Upper lobe of left lung (tissue), 6 donors: ENCODE results near the gene SEMA6D. TPM values are rescaled to one million over a fixed set of nuclear protein-coding genes. Genes with fewer than 3 reads are reported as not detected.

Source experiments
- ATAC-seq, 2 donors: fragments of 200-7000 bp; cut with Tn5 transposase; one replicate each; pipeline ENCODE4 v1.9.1; 2022; ENCODE audit warnings: mild to moderate bottlenecking in 2 of 2, moderate library complexity in 2 of 2; ENCODE audit not compliant: low FRiP score in 2 of 2
- DNase-seq, 2 donors: peaks; one replicate each; pipeline ENCODE4 v3.0.0-alpha.2; 2019 to 2020
- H3K27ac ChIP-seq, 4 donors: fragments of 200-600 bp; sonication (generic); one replicate each; pipeline ENCODE4 v1.5.1; 2016 to 2019
- H3K27me3 ChIP-seq, 4 donors: fragments of 200-600 bp; sonication (generic); one replicate each; pipeline ENCODE4 v1.5.1; 2017 to 2019
- H3K36me3 ChIP-seq, 4 donors: fragments of 200-600 bp; sonication (generic); one replicate each; pipeline ENCODE4 v1.5.1; 2016 to 2019
- H3K4me1 ChIP-seq, 4 donors: fragments of 200-600 bp; sonication (generic); one replicate each; pipeline ENCODE4 v1.5.1; 2018 to 2019
- H3K4me3 ChIP-seq, 4 donors: fragments of 200-600 bp; sonication (generic); one replicate each; pipeline ENCODE4 v1.5.1; 2017 to 2019; ENCODE audit warnings: mild to moderate bottlenecking in 2 of 4, moderate library complexity in 1 of 4
- H3K9me3 ChIP-seq, 4 donors: fragments of 200-600 bp; sonication (generic); one replicate each; pipeline ENCODE4 v1.5.1; 2018 to 2019
- EP300 ChIP-seq, 4 donors: sonication (generic); formaldehyde crosslinking; IDR thresholded peaks; one replicate each; pipeline ENCODE4 v1.5.1; 2017; ENCODE audit warnings: antibody characterized with exemption in 4 of 4, control low read depth in 2 of 4
- POLR2A ChIP-seq, 4 donors: fragments of 450-650 bp; IDR thresholded peaks; one replicate each; pipeline ENCODE4 v1.5.1; 2016 to 2017; ENCODE audit warnings: antibody characterized with exemption in 4 of 4, mild to moderate bottlenecking in 2 of 4
- POLR2AphosphoS5 ChIP-seq, 2 donors: sonication (generic); formaldehyde crosslinking; IDR thresholded peaks; one replicate each; pipeline ENCODE4 v1.5.1; 2017; ENCODE audit warnings: antibody characterized with exemption in 2 of 2
- WGBS, 2 donors: methylation state at CpG; one replicate each; pipeline ENCODE4 v1.1.5; 2017 to 2018; 5-methylcytosine and 5-hydroxymethylcytosine counted together
- total RNA-seq, 6 donors: library from RNA; depleted of rRNA in 4 of 6; stranded (reverse); fragments of >200 nt in 4 of 6; gene quantifications; one replicate each; pipeline versions ENCODE4 v1.1.0 to v1.2.1, GENCODE V29; 2016 to 2021
- TF ChIP-seq, protein P1 (sequence below), 6 experiments: fragments of 450-650 bp in 4 of 6; fragments of 200-600 bp in 2 of 6; sonication (generic) in 2 of 6; IDR thresholded peaks; one replicate each; pipeline ENCODE4 v1.5.1; 2016 to 2019; ENCODE audit warnings: antibody characterized with exemption in 6 of 6
- donor health status: DM: no; HTN: no; CAD: no; lungs with moderate emphysema.
- donor health status: DM: no; HTN: yes; CAD: no; lungs with severe emphysema.

SEMA6D gene
- total RNA-seq, 6 donors from 2014 or later, result 6.9 to 10.5 (median 9.0) TPM

DNA sequence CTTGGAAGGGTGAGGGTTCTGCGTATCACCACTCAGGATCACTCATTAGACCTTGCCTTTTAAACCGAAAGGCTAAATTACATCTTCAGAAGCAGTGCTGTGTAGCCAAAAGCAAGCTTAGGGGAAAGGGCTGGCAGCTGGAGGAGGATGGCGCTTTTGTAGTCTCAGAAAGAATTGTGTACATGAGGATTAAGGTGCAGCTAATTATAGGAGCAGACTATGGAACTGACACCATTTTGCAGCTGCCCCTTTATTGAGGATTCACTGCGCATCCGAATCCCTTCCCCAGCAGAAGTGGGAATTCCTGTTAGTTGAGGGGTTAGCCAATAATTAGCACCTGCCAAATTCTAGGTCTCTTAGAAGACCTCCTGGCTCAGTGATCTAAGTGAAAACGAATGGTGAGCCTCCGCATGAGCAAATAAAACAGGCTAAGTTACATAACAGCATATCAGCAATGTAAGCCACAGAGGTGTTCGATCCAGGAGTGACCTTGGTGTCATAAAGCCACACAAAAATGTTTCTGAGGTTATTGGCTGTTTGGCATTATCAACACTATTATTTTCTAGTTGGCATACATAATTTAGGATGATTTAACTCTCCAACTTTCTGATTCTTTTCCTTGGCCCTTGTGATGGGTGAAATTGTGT is 42.6 kb upstream of the SEMA6D start:
- Histone ChIP-seq H3K27ac (no peak overlapping the region), H3K9me3 (no peaks in the 10 kb centered on the region), H3K27me3 (no peaks in the 10 kb centered on the region), H3K4me1 (peaks cover 0 to 12% (median 7%) of the 10 kb centered on the region in 4 donors), H3K36me3 (no peaks in the 10 kb centered on the region), H3K4me3 (no peak overlapping the region)
- DNase-seq (no peak), ATAC-seq (no peak)
- TF ChIP-seq, protein P1, sequence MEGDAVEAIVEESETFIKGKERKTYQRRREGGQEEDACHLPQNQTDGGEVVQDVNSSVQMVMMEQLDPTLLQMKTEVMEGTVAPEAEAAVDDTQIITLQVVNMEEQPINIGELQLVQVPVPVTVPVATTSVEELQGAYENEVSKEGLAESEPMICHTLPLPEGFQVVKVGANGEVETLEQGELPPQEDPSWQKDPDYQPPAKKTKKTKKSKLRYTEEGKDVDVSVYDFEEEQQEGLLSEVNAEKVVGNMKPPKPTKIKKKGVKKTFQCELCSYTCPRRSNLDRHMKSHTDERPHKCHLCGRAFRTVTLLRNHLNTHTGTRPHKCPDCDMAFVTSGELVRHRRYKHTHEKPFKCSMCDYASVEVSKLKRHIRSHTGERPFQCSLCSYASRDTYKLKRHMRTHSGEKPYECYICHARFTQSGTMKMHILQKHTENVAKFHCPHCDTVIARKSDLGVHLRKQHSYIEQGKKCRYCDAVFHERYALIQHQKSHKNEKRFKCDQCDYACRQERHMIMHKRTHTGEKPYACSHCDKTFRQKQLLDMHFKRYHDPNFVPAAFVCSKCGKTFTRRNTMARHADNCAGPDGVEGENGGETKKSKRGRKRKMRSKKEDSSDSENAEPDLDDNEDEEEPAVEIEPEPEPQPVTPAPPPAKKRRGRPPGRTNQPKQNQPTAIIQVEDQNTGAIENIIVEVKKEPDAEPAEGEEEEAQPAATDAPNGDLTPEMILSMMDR (IDR thresholded peaks at IDR 0.05), result no peak
- no peak for TF ChIP-seq EP300 (IDR thresholded peaks at IDR 0.05)
- no peak for TF ChIP-seq POLR2AphosphoS5 (IDR thresholded peaks at IDR 0.05)
- no peak for TF ChIP-seq POLR2A (IDR thresholded peaks at IDR 0.05)
- WGBS, 2 donors, result 93 to 94% methylated on average over 8 of the region's 8 CpGs

DNA sequence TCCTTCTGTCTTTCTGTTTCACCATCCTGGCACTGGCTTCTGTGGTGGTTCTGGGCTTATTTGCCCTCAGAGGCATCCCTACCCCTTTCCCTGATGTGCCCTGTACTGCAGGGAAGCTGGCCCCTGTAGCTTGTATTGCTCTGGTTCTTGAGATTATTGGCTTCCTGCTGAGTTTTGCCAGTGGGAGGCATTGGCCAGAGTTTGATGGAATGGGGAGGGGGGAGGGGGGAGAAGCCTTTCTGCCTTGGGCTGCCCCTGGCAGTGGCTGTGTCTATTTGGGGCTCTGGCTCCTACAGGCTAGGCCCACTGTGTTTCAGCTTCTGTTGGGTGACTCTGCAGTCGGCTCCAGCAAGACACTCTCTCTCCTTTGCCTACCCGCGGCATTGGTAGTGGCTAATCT is 41.6 kb upstream of the SEMA6D start:
- Histone ChIP-seq H3K4me3 (no peak overlapping the region), H3K27ac (no peak overlapping the region), H3K4me1 (peaks cover 0 to 12% (median 7%) of the 10 kb centered on the region in 4 donors), H3K36me3 (no peaks in the 10 kb centered on the region), H3K27me3 (no peaks in the 10 kb centered on the region), H3K9me3 (no peaks in the 10 kb centered on the region)
- ATAC-seq (no peak), DNase-seq (no peak)
- no peak for TF ChIP-seq EP300 (IDR thresholded peaks at IDR 0.05)
- TF ChIP-seq POLR2A (IDR thresholded peaks at IDR 0.05), result no peak
- TF ChIP-seq, protein P1 (IDR thresholded peaks at IDR 0.05), result no peak
- TF ChIP-seq POLR2AphosphoS5 (IDR thresholded peaks at IDR 0.05), result no peak
- WGBS, 2 donors, result 72 to 81% methylated on average over 3 of the region's 3 CpGs

DNA sequence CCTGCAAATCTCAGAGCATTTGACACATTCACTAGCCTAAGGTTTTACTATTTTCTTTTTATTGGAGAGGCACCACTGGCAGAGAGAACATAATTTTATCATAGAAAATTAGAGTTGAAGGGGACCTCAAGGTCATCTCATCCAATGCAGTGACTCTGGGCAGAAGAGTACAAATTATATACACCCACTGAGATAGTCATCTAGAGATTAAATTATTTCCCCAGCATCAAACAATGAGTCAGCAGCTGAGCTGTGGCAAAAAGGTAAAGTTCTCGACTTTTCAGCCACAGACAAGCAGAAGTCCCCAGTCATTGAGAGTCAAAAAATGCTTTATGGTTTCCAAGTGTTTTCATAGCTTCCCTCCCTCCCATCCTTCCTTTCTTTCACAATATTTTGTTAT is 39.3 kb upstream of the SEMA6D start:
- TF ChIP-seq, protein P1 (IDR thresholded peaks at IDR 0.05), result no peak
- TF ChIP-seq POLR2A (IDR thresholded peaks at IDR 0.05), result no peak
- TF ChIP-seq EP300 (IDR thresholded peaks at IDR 0.05), result no peak
- TF ChIP-seq POLR2AphosphoS5 (IDR thresholded peaks at IDR 0.05), result no peak
- Histone ChIP-seq H3K27me3 (no peaks in the 10 kb centered on the region), H3K4me3 (no peak overlapping the region), H3K36me3 (no peaks in the 10 kb centered on the region), H3K4me1 (peaks cover 0 to 9% (median 7%) of the 10 kb centered on the region in 4 donors), H3K27ac (no peak overlapping the region), H3K9me3 (no peaks in the 10 kb centered on the region)
- ATAC-seq, result no peak
- WGBS, 2 donors, result 38 to 65% methylated on average over 1 of the region's 1 CpG
- no peak for DNase-seq

DNA sequence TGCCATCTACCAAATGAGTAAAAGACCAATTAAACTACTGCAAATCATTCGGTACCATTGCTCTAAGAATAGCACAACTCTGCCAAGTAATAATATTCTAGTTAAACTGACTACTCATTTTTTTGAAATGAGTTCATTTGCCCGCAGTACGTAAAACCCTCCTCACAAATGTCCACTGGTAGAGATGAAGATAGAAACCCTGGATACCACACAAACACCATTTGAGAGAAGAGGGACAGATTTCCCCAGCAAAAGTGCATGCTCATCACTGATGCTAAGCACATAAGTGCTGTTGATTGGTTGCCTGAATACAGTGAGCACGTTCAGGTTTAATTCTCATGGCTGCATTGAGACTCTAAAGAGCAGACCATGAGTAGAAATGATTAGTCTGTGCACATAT is 34.6 kb upstream of the SEMA6D start:
- DNase-seq, result no peak
- no peak for ATAC-seq
- Histone ChIP-seq H3K27me3 (no peaks in the 10 kb centered on the region), H3K4me3 (no peak overlapping the region), H3K9me3 (no peaks in the 10 kb centered on the region), H3K4me1 (no peaks in the 10 kb centered on the region), H3K36me3 (no peaks in the 10 kb centered on the region), H3K27ac (no peak overlapping the region)
- TF ChIP-seq EP300 (IDR thresholded peaks at IDR 0.05) (no peak), POLR2A (IDR thresholded peaks at IDR 0.05) (no peak), POLR2AphosphoS5 (IDR thresholded peaks at IDR 0.05) (no peak)
- TF ChIP-seq, protein P1 (IDR thresholded peaks at IDR 0.05), result no peak
- 89 to 93% methylated on average over 4 of the region's 4 CpGs for WGBS, 2 donors
